OCI-M1 (cell line): ENCODE measurements around the gene ETHE1.
"Not testable (repeated sequence)": the region's sequence is repeated elsewhere in the genome, so short reads cannot be mapped to it uniquely, and the experiment has no call there.

ENCODE experiments used
- DNase-seq: peaks from one replicate; lab custom pipeline; 2025; lab: John Stamatoyannopoulos, UW

ETHE1 gene

DNA sequence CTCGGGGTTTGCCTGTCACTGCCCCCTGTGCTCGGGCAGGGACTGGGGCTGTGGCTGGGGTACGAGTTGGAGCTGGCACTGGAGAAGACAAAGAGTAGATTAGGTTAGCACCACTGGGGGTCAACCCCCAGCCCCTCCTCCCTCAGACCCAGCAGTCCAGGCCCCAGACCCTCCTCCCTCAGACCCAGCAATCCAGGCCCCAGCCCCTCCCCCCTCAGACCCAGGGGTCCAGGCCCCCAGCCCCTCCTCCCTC is 25.1 kb upstream of the ETHE1 start:
- DNase-seq: no peak

DNA sequence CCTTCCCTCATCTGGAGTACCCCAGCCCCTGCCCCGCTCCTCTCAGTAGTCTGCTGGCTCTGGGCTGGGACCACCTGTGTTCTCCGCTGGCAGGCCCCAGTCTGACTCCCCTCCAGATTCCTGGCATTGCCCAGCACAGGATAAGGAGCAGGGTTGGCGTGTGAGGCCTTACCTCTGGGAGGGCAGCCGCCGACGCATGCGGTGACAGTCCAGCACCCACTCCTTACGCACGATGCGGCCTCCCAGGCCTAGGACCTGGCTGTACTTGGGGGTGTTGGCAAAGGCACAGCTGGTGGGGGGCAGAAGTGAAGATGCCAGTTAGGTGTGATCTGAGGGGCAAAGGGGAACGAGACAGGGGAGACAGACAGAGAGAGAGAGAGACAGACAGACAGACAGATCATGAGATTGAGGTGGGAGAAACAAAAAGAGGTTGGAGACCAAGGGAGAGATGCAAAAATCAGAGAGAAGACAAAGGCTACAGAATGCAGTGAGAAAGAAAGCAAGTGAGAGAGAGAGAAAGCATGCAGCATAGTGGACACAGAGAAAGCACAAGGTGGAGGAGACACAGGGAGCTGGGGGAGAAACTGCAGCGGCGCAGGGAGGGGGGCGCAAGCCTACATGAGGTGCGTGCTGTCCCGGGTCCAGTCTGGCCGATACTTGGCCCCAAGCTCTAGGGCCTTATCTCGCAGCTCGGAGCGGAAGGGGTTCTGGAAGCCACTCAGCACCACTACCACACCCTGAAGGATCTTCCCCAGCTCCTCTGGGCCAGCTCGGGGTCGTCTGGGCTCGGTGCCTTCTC is 24.6 kb upstream of the ETHE1 start:
- no peak for DNase-seq

DNA sequence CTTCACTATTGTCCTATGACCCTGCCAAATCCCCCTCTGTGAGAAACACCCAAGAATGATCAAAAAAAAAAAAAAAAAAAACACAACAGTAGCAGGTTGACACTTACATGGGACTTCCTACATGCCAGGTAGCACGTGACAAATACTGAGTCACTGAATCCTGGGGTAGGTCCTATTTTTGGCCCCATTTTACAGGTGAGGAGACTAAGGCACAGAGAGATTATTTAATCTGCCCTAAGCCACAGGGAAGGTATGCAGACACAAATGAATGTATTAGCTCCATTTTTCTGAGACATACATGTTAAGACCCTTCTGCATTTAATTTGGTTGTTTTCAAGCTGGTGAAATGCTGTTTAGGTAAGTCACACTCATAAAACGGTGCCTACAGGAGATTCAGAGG is 21.7 kb upstream of the ETHE1 start:
- DNase-seq: no peak

DNA sequence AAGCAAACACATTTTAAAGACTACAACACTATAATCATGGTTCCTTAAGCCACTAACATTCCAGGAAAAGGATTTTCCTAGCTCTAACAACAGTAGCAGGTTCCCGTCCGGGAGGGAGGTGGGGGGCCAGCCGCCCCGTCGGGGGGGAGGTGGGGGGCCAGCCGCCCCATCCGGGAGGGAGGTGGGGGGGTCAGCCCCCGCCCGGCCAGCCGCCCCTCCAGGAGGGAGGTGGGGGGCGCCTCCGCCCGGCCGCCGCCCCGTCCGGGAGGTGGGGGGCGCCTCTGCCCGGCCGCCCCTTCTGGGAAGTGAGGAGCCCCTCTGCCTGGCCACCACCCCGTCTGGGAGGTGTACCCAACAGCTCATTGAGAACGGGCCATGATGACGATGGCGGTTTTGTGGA is 20.9 kb upstream of the ETHE1 start:
- DNase-seq: not testable (repeated sequence)

DNA sequence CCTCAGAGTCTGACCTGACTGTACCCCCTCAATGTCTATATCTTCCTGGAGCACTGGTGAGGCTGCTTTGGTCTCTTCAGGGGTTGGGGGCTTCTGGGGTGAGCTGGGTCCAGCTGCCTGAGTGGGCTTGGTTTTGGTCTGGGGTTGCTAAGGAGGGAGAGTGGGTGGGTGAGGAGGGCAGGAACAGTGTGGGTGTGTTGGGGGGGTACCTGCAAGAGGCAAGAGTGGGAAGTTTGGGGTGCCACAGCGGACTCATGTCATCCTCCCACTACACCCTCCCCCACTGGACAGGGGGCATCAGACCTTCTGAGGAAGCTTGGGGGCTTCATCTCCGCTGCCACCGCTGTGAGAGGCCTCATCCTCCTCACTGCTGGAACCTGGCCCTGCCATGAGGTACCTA is 19.6 kb upstream of the ETHE1 start:
- no peak for DNase-seq

DNA sequence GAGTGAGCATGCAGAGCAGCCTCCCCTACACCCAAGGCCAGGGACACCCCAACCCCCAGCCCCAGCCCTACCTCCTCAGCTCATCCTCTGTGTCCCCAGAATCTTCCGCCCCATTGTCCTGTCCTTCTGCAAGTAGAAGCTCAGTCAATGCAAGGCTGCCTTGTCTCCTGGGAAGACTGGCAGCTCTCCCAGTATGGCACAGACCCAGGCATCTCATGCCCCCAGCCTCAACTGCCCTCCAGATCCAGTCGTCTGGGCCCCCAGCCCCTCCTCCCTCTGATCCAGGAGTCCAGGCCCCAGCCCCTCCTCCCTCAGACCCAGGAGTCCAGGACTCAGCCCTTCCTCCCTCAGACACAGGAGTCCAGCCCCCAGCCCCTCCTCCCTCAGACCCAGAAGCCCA is 19.0 kb upstream of the ETHE1 start:
- no peak for DNase-seq

DNA sequence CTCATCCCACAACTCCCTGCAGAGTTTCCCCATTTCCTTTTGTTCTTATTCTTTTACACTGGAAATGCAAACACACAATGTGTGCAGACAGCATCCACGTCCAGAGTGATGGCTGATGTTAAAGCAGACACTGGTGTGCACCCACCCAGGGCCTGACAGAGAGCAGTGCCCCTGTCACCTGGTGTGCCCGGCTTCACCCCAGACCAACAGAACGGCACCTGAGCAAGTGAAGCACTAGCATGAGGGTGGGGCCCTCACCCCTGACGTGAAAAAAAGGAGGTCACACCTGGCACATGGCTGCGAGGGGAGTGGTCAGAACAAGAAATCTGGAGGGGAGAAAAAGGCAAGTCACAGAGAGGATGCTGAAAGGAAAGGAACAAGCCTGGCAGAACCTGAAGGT is 18.3 kb upstream of the ETHE1 start:
- no peak for DNase-seq

DNA sequence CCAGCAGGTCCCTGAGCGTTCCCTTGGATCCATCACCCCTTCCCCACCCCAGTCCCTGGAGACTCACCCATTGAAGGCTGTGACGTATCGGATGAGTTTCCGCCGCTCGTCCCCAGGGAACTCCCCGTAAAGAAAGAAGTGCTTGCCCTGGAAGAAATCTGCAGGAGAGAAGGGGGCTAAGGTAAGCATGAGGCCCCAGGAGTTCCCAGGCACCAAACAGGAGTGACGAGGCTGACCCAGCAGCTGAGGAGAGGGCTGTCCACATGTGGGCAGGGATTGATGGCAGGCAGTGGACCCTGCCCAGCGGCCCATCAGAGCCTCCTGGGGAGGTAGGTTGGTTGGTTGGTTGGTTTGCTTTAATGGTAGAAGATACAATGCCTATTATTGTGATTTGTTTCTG is 17.1 kb upstream of the ETHE1 start:
- DNase-seq: no peak

DNA sequence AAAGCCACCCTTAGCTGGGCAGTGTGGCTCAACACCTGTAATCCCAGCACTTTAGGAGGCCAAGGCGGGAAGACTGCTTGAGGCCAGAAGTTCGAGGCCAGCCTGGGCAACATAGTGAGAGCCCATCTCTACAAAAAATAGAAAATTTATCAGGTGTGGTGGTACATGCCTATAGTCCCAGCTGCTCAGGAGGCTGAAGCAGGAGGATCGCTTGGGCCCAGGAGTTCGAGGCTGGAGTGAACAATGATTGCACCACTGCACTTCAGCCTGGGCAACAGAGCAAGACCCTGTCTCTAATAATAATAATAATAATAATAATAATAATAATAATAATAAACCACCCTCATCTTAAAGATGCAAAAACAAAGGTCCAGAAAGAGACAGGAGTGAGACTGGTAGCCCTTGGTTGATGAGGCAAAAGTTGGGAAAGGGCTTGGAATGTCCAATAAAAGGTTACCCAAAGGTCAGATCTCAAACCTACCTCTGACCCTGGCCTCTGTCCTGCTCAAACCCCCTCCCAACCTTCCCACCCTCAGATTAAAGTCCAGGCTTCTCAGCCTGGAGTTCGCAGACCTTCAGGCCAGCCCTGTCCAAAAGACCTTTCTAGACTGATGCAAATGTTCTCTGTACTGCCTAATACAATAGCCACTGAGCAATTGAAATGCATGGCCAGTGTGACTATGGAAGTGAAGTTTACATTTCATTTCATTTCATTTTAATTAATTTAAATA is 15.1 kb upstream of the ETHE1 start:
- DNase-seq: no peak

DNA sequence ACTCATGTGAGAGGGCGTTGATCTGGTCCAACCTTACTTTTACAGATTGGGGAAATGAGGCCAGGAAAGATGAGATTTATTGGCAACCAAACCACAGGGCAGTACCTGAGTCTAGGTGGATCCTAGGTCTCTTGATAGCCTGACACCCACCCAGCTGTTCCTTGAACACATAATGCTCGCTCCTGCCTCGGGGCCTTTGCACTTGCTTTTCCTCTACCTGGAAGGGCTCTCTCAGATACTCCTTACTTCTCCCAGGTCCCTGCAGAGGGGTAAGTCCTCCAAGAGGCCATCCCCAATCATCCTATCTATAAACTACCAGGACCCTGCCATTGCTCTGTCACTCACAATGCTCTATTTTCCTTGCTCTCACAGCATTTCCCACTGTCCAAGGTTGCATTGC is 13.4 kb upstream of the ETHE1 start:
- no peak for DNase-seq

DNA sequence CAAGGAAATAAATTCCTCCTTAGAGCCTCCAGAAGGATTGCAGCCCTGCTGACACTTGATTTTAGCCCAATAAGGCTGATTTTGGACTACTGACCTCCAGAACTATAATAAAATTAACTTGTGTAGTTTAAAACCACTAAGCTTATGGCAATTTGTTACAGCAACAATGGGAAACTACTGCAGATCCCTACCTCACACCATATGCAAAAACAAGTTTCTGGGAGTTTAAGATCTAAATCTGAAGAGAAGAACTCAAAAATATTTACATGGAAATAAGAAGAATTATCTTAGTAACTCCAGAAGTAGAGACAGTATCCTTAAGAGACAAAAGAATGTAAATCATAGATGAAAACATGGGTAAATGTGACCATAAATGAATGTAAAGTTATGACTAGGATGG is 11.9 kb upstream of the ETHE1 start:
- no peak for DNase-seq

DNA sequence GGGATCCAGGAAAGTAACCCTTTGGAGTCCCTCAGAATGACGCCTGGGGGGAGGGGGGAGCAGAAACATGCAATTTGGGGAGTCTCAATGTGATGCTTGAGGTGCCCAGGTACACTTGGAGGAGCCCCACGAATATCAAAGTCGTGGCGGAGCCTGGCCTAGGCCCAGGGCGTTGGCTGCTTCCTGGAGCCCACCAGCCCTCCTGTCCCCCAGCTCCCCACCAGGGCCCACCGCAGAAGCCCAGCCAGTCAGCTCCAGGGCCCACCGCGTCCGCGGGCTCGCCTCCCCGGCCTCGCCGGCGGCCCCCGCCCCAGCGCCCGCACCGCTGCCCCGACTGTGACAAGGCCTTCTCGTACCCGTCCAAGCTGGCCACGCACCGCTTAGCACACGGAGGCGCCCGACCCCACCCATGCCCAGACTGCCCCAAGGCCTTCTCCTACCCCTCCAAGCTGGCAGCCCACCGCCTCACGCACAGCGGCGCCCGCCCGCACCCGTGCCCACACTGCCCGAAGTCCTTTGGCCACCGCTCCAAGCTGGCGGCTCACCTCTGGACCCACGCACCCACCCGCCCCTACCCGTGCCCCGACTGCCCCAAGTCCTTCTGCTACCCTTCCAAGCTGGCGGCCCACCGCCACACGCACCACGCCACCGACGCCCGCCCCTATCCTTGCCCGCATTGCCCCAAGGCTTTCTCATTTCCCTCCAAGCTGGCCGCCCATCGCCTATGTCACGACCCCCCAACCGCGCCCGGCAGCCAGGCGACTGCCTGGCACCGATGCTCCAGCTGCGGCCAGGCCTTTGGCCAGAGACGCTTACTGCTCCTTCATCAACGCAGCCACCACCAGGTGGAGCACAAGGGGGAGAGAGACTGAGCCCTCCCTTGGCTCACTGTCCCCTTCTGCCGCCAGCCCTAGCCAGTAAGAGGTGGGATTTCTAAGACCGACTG is 8.1 kb upstream of the ETHE1 start:
- DNase-seq: no peak

DNA sequence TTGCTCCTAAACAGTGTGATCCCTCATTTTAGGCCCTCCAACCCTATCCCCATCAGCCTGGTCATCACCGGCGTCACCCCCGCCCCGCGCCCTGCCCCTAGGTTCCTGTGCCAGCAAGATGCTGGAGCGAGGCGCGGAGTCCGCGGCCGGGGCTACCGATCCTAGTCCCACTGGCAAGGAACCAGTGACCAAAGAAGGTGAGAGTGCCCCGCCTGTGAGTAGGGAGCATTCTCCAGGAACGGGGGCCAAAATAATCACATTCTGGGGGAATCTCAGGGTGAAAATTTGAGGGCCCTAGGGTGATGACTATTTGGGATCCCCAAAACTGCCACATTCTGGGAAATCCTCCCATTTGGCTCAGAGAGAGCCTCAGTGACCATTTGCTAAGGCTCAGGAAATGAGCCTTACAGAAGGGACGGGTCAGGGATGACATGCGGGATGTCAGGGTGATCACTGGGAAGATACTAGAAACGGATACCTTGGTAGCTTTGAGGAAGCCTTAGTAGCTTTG is 7.4 kb upstream of the ETHE1 start:
- DNase-seq: no peak

DNA sequence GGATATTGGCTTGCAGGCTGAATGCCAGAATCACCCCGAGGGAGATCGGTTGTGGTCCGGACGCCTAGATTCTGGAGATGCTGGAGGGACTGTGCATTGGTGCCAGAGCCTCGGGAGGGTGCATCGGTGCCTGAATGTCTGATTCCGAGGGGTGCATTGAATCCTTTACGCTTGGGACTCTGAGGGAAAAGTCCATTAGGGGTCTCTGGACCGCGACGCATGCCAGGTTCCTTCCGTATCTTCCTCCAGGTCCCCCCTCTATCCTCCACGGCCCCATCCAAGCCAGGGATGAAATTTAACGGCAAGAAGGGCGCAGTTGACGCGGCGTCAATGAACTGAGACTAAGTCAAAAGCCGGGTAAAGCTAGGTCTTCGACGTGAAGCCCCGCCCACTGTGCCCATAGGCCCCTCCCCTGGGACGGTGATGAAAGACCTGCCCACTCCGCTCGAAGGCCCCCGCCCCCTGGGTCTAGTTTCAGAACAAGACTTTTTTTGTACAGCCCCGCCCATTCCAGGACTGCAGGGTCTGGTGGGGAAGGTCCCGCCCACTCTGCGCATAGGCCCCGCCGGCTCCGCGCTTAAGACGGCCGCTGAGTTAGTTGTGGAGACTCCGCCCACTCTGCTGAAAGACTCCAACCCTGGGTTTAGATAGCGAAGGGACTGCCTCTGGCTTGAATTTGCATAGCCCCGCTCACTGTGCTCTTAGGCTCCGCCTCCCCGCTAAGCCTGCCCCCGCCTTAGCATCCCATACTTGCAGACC is 6.7 kb upstream of the ETHE1 start:
- DNase-seq: peak; percentile 100

DNA sequence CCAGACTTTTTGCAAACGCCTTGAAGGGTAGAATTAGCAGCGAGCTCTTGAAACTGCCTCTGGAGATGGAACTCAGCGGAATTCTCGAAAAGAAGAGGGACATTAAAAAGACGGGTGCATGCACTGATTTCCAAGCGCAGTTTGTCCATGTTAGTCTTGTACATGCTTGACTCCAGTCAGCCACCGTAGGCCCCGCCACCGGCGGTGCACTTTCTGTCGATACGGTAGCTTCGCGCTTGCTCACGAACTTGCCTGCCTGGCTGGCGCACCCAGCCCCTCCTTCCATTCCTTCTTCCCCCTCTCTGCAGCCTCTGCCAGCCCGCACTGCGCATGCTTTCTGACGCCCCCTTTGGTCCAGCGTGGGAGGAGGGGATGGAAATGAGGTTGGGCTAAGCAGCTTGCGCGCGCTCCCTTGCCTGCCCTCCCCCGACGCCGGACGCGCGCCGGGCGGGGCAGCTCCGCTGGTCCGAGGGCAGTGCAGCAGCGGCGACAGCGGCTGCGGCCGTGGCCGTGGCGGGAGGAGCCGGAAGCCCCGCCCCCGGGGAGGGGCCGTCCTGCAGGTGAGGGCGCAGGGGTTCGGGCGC is 6.1 kb upstream of the ETHE1 start, which contains the start of gene ZNF575:
ZNF575 (plus strand) TSS at position 227 of the 584 bp plus-strand sequence. CDS start 1,235 bp downstream, outside the sequence.
- peak; percentile 95 for DNase-seq

DNA sequence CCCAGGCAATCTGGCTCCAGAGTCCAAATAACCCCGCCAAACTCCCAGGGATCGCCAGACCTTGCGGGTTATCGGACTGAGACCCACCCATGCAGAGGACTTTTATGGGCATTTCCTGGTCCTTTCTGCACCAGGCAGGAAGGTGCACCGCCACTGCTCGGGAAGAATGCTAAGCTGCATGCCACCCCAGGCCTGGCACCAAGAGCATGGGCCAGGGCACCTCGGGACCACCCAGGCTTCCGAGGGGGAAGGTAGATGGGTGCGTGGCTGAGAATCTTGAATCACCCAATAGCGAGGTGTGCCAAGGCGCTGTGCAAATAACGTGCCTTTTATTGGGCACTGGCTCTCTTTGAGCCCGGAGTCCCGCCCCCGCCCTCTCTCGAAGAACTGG is 5.6 kb upstream of the ETHE1 start:
- DNase-seq: peak; percentile 38

DNA sequence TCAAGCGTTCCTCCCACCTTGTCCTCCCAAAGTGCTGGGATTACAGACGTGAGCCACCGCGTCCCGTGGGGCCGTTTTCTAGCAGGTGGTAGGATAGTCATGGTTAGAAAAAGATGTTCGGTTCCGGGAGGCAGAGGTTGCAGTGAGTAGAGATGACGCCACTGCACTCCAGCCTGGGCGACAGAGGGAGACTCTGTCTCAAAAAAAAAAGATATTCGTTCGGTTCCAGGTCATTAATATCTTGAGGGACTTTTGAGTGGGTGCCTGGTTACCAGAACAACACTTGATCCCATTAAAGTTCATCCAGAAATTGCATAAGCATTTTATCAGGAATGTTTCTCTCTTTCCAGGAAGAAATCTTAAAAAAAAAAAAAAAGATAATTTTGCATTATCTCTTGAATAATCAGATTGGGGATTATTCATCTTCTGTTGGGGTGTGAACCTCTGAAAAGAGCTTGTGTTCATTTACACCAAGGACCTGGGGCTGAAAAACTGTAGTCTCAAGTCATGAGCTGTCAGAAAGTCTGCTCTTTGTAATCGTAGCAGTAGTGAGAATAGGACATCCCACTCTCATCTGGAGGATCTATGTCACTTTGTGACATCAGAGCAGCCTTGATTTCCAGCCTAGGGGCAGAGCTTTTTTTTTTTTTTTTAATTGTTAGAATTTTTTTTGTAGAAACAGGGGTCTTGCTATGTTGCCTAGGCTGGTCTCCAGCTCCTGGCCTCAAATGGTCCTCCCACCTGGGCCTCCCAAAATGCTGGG is 1.0 kb upstream of the ETHE1 start:
- peak; percentile 13 for DNase-seq

DNA sequence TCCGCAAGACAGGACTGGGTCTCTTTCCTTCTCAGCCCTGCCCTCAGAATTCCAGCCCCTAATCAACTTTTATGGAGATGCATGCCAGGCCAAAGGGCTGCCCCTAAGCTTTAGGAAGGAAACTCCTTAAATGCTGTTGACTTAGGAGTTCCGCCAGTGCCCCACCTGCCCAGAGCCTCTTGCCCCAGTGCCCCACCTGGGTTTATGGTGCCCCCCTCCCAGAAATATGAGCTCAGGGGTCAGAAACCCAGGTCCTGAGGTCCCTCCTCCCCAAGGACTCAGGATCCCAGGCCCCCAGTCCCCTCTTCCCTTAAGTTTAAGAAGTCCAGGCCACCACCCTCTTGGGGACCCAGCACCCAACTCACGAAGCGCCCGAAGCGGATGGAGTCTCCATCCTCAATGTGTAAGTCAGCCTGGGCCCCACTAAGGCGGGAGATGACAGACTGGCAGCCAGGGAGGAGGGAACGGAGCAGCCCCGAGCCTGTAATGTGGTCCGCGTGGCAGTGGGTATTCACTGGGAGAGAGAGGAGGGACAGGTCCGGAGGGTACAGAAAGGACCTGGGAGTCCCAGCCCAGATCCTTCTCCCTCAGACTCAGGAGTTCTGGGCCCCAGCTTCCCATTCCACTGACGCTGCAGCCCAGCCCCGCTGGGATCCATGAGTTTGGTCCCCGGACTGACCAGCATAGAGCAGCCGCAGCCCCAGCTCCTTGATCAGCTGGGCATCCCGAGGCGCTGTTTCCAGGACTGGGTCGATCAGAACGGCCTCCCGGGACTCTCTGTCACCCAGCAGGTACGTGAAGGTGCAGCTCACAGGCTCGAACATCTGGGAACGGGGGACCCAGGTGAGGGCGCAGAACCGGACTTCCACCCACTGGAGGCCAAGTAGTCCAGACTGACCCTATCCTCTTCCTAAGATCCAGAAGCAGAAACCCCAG is 897 bp downstream of the ETHE1 start:
- DNase-seq: no peak
